Measurements from ENCODE around the gene KIFC1. TPM values are rescaled to one million over a fixed set of nuclear protein-coding genes. Genes with fewer than 3 reads are reported as not detected.

The KIFC1 gene
- total RNA-seq, 1 donor from 2014 or later = 31.3 TPM

DNA sequence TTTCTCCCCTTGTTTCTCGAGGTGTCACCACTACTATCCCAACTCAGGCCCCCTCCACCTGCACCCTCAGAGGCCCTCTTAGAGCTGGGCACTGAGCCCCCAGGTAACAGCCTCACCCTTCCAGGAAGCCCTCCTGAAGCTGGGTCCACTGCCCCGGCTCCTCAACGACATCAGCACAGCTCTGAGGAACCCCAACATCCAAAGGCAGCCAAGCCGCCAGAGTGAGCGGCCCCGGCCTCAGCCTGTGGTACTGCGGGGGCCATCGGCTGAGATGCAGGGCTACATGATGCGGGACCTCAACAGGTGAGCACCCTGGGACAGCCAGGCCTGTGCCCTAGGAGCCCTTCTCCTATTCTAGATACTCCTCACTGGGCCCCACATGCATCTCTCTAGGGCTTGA lies 49.8 kb downstream of the KIFC1 start:
- no peaks in the 10 kb centered on the region for H3K4me1 Mint-ChIP-seq
- H3K27ac Mint-ChIP-seq = no peak overlapping the region
- TF ChIP-seq, protein P1, sequence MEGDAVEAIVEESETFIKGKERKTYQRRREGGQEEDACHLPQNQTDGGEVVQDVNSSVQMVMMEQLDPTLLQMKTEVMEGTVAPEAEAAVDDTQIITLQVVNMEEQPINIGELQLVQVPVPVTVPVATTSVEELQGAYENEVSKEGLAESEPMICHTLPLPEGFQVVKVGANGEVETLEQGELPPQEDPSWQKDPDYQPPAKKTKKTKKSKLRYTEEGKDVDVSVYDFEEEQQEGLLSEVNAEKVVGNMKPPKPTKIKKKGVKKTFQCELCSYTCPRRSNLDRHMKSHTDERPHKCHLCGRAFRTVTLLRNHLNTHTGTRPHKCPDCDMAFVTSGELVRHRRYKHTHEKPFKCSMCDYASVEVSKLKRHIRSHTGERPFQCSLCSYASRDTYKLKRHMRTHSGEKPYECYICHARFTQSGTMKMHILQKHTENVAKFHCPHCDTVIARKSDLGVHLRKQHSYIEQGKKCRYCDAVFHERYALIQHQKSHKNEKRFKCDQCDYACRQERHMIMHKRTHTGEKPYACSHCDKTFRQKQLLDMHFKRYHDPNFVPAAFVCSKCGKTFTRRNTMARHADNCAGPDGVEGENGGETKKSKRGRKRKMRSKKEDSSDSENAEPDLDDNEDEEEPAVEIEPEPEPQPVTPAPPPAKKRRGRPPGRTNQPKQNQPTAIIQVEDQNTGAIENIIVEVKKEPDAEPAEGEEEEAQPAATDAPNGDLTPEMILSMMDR (IDR thresholded peaks at IDR 0.05; ENCODE audit: unreplicated experiment) = no peak
- no peaks in the 10 kb centered on the region for H3K9me3 Mint-ChIP-seq
- no peak overlapping the region for H3K4me3 Mint-ChIP-seq
- H3K27me3 Mint-ChIP-seq (ENCODE audit: low read depth) = no peaks in the 10 kb centered on the region
- no peak for DNase-seq (ENCODE audit: low spot score in 2 of 2, unreplicated experiment in 2 of 2)
- H3K36me3 Mint-ChIP-seq = peaks cover 37% of the 10 kb centered on the region

DNA sequence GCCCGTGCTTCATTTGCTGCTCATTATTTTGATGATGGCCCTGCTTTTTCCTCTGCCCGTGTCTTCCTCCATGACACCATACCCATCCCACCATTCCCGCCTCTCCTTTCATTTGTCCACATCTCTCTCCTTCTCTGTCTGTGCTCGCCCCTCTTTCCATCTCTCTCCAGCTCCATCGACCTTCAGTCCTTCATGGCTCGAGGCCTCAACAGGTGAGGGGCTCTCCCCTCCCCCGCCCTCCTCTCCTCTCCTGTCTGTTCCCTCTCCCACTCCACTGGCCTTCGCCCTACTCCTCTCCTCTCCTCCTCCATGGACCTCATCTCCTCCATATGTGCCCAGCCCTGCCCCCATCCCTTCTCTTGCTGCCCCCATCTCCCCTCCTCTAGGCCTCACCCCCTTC lies 50.7 kb downstream of the KIFC1 start:
- no peak overlapping the region for H3K27ac Mint-ChIP-seq

DNA sequence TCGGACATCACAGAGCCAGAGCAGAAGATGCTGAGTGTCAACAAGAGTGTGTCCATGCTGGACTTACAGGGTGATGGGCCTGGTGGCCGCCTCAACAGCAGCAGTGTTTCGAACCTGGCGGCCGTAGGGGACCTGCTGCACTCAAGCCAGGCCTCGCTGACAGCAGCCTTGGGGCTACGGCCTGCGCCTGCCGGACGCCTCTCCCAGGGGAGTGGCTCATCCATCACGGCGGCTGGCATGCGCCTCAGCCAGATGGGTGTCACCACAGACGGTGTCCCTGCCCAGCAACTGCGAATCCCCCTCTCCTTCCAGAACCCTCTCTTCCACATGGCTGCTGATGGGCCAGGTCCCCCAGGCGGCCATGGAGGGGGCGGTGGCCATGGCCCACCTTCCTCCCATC lies 51.4 kb downstream of the KIFC1 start:
- Mint-ChIP-seq H3K4me3 (no peak overlapping the region), H3K9me3 (no peaks in the 10 kb centered on the region), H3K4me1 (no peaks in the 10 kb centered on the region), H3K27me3 (ENCODE audit: low read depth) (no peaks in the 10 kb centered on the region), H3K27ac (no peak overlapping the region), H3K36me3 (peaks cover 39% of the 10 kb centered on the region)
- TF ChIP-seq, protein P1 (IDR thresholded peaks at IDR 0.05; ENCODE audit: unreplicated experiment) = no peak
- no peak for DNase-seq (ENCODE audit: low spot score in 2 of 2, unreplicated experiment in 2 of 2)

More for the DNA sequence above, 50.7 kb downstream of the KIFC1 start:
- peaks cover 35% of the 10 kb centered on the region for H3K36me3 Mint-ChIP-seq
- TF ChIP-seq, protein P1 (IDR thresholded peaks at IDR 0.05; ENCODE audit: unreplicated experiment) = no peak
- H3K9me3 Mint-ChIP-seq = no peaks in the 10 kb centered on the region
- H3K4me1 Mint-ChIP-seq = no peaks in the 10 kb centered on the region
- H3K27me3 Mint-ChIP-seq (ENCODE audit: low read depth) = no peaks in the 10 kb centered on the region
- DNase-seq (ENCODE audit: low spot score in 2 of 2, unreplicated experiment in 2 of 2) = no peak
- no peak overlapping the region for H3K4me3 Mint-ChIP-seq

DNA sequence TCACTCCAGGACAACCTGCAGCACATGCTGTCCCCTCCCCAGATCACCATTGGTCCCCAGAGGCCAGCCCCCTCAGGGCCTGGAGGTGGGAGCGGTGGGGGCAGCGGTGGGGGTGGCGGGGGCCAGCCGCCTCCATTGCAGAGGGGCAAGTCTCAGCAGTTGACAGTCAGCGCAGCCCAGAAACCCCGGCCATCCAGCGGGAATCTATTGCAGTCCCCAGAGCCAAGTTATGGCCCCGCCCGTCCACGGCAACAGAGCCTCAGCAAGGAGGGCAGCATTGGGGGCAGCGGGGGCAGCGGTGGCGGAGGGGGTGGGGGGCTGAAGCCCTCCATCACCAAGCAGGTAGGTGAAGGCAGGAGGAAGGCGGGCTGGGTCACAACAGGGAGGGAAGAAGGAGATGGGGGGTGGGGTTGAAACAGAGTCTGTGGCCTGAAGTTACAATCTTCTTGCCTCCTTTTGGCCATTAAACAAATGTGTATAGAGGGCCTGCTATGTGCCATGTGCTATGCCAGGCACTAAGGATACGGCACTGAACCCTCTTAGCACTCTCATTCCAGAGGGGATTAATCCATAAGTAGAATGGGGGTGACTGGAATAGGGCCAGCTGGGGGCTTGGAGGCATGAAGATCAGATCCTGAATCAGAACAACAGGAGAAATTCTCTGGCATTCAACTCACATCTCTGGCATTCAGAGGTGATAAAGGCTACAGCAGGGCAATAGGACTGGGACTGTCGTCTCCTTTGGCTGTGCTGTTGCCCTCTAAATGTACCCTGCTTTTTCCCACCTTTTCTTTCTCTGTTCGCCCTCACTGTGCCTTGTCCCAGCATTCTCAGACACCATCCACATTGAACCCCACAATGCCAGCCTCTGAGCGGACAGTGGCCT lies 52.2 kb downstream of the KIFC1 start:
- TF ChIP-seq, protein P1 (IDR thresholded peaks at IDR 0.05; ENCODE audit: unreplicated experiment) = no peak
- no peak for DNase-seq (ENCODE audit: low spot score in 2 of 2, unreplicated experiment in 2 of 2)
- Mint-ChIP-seq H3K4me3 (no peak overlapping the region), H3K4me1 (no peaks in the 10 kb centered on the region), H3K27ac (no peak overlapping the region), H3K27me3 (ENCODE audit: low read depth) (no peaks in the 10 kb centered on the region), H3K9me3 (no peaks in the 10 kb centered on the region), H3K36me3 (peaks cover 39% of the 10 kb centered on the region)

DNA sequence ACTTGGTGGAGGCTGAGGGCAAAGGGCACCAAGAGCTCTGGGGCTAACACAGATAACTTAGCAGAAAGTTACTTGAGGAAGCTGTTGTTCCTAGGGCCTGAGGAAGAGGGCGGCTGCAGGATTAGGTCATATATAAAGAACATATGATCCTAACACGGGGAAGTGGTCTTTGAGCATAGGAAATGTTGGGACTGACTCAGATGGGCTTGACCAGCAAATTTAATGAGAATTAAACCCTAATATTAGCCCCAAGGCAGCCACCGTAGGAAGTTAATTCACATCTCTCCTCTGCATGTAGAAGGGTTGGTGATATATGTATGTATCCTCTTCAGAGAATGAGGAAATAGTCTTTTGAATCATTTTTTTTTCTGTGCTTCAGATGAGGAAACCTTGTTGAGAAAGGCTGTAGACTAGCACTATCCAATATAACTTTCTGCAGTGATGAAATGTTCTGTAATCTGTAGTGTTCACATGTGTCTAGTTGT lies 53.5 kb downstream of the KIFC1 start:
- DNase-seq (ENCODE audit: low spot score in 2 of 2, unreplicated experiment in 2 of 2) = no peak
- Mint-ChIP-seq H3K4me3 (no peak overlapping the region), H3K9me3 (no peaks in the 10 kb centered on the region), H3K4me1 (no peaks in the 10 kb centered on the region), H3K27ac (no peak overlapping the region), H3K27me3 (ENCODE audit: low read depth) (no peaks in the 10 kb centered on the region), H3K36me3 (peaks cover 38% of the 10 kb centered on the region)
- TF ChIP-seq, protein P1 (IDR thresholded peaks at IDR 0.05; ENCODE audit: unreplicated experiment) = no peak
